Right atrium auricular region (tissue), 2 donors: Measurements from ENCODE around the gene MLLT3. TPM values are rescaled to one million over a fixed set of nuclear protein-coding genes. Genes with fewer than 3 reads are reported as not detected.

ENCODE experiments used
- DNase-seq: peaks from one replicate; pipeline ENCODE4 v3.0.0-alpha.2; 2019; ENCODE audit warnings: low spot score
- H3K27ac ChIP-seq, 2 donors: fragments of 200-600 bp; sonication (generic); 1 replicate in 1 of 2; 2 replicates in 1 of 2; pipeline ENCODE4 v1.5.1; 2016 to 2019
- H3K27me3 ChIP-seq, 2 donors: fragments of 200-600 bp; sonication (generic); one replicate each; pipeline versions ENCODE4 v1.5.1 to v1.6.0; 2017 to 2019
- H3K36me3 ChIP-seq: fragments of 200-600 bp; sonication (generic); one replicate; pipeline ENCODE4 v1.5.1; 2016
- H3K4me1 ChIP-seq, 2 donors: fragments of 200-600 bp; sonication (generic); one replicate each; pipeline versions ENCODE4 v1.5.1 to v1.6.0; 2017 to 2019
- H3K4me3 ChIP-seq, 2 donors: fragments of 200-600 bp; sonication (generic); 1 replicate in 1 of 2; 2 replicates in 1 of 2; pipeline ENCODE4 v1.5.1; 2017 to 2019; ENCODE audit warnings: mild to moderate bottlenecking in 1 of 2, moderate library complexity in 1 of 2
- H3K9me3 ChIP-seq, 2 donors: fragments of 200-600 bp; sonication (generic); one replicate each; pipeline ENCODE4 v1.5.1; 2019
- CTCF ChIP-seq, 2 donors: fragments of 200-600 bp; sonication (generic); IDR thresholded peaks; one replicate each; pipeline ENCODE4 v1.5.1; 2019; ENCODE audit warnings: antibody characterized with exemption in 2 of 2
- microRNA-seq, 2 donors: library from miRNA; unstranded; fragments of <30 nt; microRNA quantifications; one replicate each; pipeline ENCODE4, GENCODE V29; 2016 to 2017; ENCODE audit warnings: borderline number of aligned reads in 2 of 2, borderline replicate concordance in 1 of 2
- total RNA-seq, 2 donors: library from RNA; depleted of rRNA; stranded (reverse); fragments of >200 nt; gene quantifications; one replicate each; pipeline ENCODE4 v1.1.0, GENCODE V29; 2016

The MLLT3 gene
- total RNA-seq, 2 donors from 2014 or later = 5.3 to 7.6 TPM

- Histone ChIP-seq H3K4me3 (no peak overlapping the region), H3K36me3 (no peaks in the 10 kb centered on the region), H3K4me1 (no peaks in the 10 kb centered on the region), H3K27ac (no peak overlapping the region), H3K27me3 (no peaks in the 10 kb centered on the region), H3K9me3 (no peaks in the 10 kb centered on the region)
- no peak for DNase-seq
- TF ChIP-seq CTCF (IDR thresholded peaks at IDR 0.05) = no peak
Observed at GRCh38 chr9:20300430-20301115, 321.7 kb downstream of the MLLT3 start.

GRCh38 chr9:20297646-20298084 lies 324.6 kb downstream of the MLLT3 start:
- no peaks in the 10 kb centered on the region for H3K4me1 ChIP-seq
- H3K4me3 ChIP-seq = no peak overlapping the region
- H3K9me3 ChIP-seq = no peaks in the 10 kb centered on the region
- TF ChIP-seq CTCF (IDR thresholded peaks at IDR 0.05) = no peak
- no peaks in the 10 kb centered on the region for H3K27me3 ChIP-seq
- DNase-seq = no peak
- no peaks in the 10 kb centered on the region for H3K36me3 ChIP-seq
- no peak overlapping the region for H3K27ac ChIP-seq

- Histone ChIP-seq H3K4me1 (peaks cover 0 to 3% of the 10 kb centered on the region in 2 donors), H3K4me3 (no peak overlapping the region), H3K27ac (no peak overlapping the region), H3K27me3 (no peaks in the 10 kb centered on the region), H3K36me3 (no peaks in the 10 kb centered on the region), H3K9me3 (no peaks in the 10 kb centered on the region)
- DNase-seq = no peak
- no peak for TF ChIP-seq CTCF (IDR thresholded peaks at IDR 0.05)
Observed at GRCh38 chr9:20295555-20295954, 326.7 kb downstream of the MLLT3 start.

- Histone ChIP-seq H3K27me3 (no peaks in the 10 kb centered on the region), H3K36me3 (no peaks in the 10 kb centered on the region), H3K4me3 (no peak overlapping the region), H3K27ac (no peak overlapping the region), H3K9me3 (no peaks in the 10 kb centered on the region), H3K4me1 (peaks cover 0 to 5% of the 10 kb centered on the region in 2 donors)
- DNase-seq = no peak
- no peak for TF ChIP-seq CTCF (IDR thresholded peaks at IDR 0.05)
Observed at GRCh38 chr9:20294046-20294750, 328.1 kb downstream of the MLLT3 start.

DNA sequence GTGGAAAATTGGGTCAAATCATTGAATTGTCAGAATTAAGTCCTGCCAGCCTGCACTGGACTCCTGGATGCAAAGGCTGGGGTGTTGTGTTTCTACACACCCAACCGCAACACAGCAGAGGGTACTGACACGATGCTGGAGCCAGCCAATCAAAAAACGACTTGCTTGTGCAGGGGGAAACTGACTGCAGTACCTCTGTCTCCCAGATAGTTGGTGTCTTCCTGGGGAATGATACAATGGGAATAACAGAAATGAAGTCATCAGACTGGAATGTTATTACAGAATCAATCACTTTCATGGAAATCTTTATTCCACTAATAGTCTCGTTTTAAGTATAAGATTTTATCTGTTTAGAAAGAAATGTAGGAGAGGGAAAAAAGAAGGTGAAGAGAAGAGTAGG lies 330.3 kb downstream of the MLLT3 start:
- peaks cover 0 to 3% of the 10 kb centered on the region in 2 donors for H3K9me3 ChIP-seq
- no peak for DNase-seq
- no peaks in the 10 kb centered on the region for H3K36me3 ChIP-seq
- H3K4me3 ChIP-seq = no peak overlapping the region
- no peak overlapping the region for H3K27ac ChIP-seq
- no peaks in the 10 kb centered on the region for H3K27me3 ChIP-seq
- peaks cover 0 to 5% of the 10 kb centered on the region in 2 donors for H3K4me1 ChIP-seq
- TF ChIP-seq CTCF (IDR thresholded peaks at IDR 0.05) = no peak

Small RNA genes lying within 50 kb of the gene (microRNA-seq; reads per million reads assigned to microRNA genes)
- 3.5 to 4.2 reads per million in 2 donors for gene MIR4473
- gene MIR4474 = 0 to 0.71 reads per million in 2 donors

Other genes starting within 250 kb of the MLLT3 start
- gene FOCAD, start 61.8 kb upstream of the MLLT3 start, total RNA-seq = 10 to 100 TPM; 42.5 to 50.1 TPM